ENCODE data around the gene KRT34. TPM values are rescaled to one million over a fixed set of nuclear protein-coding genes. Genes with fewer than 3 reads are reported as not detected.
A peak's percentile ranks its signal among the peaks of the same experiment; 100 is the strongest.

KRT34 gene
- total RNA-seq, 4 donors from 2014 or later: not detected

- TF ChIP-seq, protein P1, sequence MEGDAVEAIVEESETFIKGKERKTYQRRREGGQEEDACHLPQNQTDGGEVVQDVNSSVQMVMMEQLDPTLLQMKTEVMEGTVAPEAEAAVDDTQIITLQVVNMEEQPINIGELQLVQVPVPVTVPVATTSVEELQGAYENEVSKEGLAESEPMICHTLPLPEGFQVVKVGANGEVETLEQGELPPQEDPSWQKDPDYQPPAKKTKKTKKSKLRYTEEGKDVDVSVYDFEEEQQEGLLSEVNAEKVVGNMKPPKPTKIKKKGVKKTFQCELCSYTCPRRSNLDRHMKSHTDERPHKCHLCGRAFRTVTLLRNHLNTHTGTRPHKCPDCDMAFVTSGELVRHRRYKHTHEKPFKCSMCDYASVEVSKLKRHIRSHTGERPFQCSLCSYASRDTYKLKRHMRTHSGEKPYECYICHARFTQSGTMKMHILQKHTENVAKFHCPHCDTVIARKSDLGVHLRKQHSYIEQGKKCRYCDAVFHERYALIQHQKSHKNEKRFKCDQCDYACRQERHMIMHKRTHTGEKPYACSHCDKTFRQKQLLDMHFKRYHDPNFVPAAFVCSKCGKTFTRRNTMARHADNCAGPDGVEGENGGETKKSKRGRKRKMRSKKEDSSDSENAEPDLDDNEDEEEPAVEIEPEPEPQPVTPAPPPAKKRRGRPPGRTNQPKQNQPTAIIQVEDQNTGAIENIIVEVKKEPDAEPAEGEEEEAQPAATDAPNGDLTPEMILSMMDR (IDR thresholded peaks at IDR 0.05): no peak
- no peak for TF ChIP-seq POLR2A (IDR thresholded peaks at IDR 0.05)
- Histone ChIP-seq H3K27ac (no peak overlapping the region), H3K9me3 (no peaks in the 10 kb centered on the region), H3K4me1 (no peaks in the 10 kb centered on the region), H3K27me3 (no peaks in the 10 kb centered on the region), H3K4me3 (no peak overlapping the region), H3K36me3 (no peaks in the 10 kb centered on the region)
- DNase-seq: no peak
Measured at GRCh38 chr17:41421116-41421515, 39.0 kb upstream of the KRT34 start.

DNA sequence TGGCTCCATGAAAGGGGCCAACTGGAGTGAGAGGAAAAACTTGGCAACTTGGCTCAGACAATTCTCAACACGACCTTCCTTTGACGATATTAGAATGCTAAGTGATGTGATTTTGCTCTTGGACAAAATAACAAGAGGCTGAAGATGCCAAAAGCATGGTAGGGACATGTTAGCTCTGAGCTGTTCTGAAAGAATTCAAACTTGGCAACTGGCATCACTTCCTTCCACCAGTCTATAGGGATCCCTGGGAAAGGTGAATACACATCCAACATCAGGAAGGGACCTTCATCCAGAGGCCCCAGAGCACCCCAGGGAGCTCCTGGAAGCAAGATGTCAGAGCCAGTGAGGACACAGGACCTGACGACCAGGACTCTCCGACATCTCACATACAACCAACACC lies 38.0 kb upstream of the KRT34 start:
- no peaks in the 10 kb centered on the region for H3K4me1 ChIP-seq
- H3K4me3 ChIP-seq: no peak overlapping the region
- H3K36me3 ChIP-seq: no peaks in the 10 kb centered on the region
- TF ChIP-seq POLR2A (IDR thresholded peaks at IDR 0.05): no peak
- TF ChIP-seq, protein P1 (IDR thresholded peaks at IDR 0.05): no peak
- H3K27ac ChIP-seq: no peak overlapping the region
- no peaks in the 10 kb centered on the region for H3K27me3 ChIP-seq
- no peaks in the 10 kb centered on the region for H3K9me3 ChIP-seq
- DNase-seq: no peak

DNA sequence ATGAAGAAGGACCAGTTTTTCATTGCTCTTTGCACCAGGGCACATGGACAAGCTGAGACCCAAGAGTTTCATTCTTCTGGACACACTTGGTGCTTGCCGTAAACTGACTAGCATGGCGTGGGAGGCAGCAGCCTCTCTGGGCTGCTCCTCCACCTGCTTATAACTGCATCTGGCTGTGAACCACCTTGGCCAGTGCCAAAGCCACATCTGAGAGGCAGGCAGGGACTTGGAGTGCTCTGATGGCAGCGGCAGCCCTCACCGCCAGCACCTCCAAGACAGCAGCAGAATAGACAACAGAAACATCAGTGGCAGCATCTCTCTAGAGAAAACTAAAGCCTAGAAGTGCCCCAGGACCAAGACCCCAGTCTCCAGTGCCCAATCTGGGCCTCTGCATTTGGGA lies 37.6 kb upstream of the KRT34 start:
- TF ChIP-seq, protein P1 (IDR thresholded peaks at IDR 0.05): no peak
- no peak for TF ChIP-seq POLR2A (IDR thresholded peaks at IDR 0.05)
- H3K9me3 ChIP-seq: no peaks in the 10 kb centered on the region
- H3K4me1 ChIP-seq: no peaks in the 10 kb centered on the region
- no peak for DNase-seq
- H3K4me3 ChIP-seq: no peak overlapping the region
- H3K27ac ChIP-seq: no peak overlapping the region
- no peaks in the 10 kb centered on the region for H3K36me3 ChIP-seq
- no peaks in the 10 kb centered on the region for H3K27me3 ChIP-seq

DNA sequence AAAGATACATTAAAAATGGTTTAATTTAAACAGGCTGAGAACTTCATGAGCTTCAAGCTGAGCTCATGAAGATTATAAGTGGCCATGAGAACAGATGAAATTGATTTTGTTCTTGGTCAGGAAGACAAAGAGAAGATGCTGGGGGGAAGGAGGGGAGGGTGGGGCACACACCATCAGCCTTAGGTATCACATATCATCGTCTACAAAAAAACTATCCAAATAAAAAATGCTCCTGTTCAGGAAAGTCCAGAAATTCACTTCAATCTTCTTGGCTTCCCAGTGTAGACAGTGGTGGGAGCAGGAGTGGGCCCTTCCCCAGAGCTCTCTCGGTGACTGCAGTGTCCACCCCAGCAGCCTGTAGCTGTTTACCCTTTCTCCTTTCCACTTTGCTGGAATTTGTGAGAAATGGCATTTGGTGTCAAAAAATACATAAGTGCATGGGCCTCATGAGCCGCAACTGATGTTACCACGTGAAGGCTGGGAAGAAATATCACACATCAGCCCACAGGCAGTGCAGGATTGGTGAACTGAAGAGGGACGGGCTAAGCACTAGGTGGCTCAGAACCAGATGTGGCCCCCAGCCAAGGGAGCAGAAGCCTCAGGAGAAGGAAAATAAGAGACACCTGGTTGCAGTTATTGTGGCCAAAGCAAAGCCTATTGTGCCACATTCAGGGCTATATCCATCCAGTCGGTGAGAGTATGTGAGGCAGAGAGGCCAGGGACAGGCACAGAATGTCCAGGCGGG lies 36.2 kb upstream of the KRT34 start:
- no peak for TF ChIP-seq POLR2A (IDR thresholded peaks at IDR 0.05)
- TF ChIP-seq, protein P1 (IDR thresholded peaks at IDR 0.05): no peak
- H3K36me3 ChIP-seq: no peaks in the 10 kb centered on the region
- no peaks in the 10 kb centered on the region for H3K4me1 ChIP-seq
- no peak overlapping the region for H3K27ac ChIP-seq
- H3K9me3 ChIP-seq: no peaks in the 10 kb centered on the region
- no peak overlapping the region for H3K4me3 ChIP-seq
- no peaks in the 10 kb centered on the region for H3K27me3 ChIP-seq
- no peak for DNase-seq

DNA sequence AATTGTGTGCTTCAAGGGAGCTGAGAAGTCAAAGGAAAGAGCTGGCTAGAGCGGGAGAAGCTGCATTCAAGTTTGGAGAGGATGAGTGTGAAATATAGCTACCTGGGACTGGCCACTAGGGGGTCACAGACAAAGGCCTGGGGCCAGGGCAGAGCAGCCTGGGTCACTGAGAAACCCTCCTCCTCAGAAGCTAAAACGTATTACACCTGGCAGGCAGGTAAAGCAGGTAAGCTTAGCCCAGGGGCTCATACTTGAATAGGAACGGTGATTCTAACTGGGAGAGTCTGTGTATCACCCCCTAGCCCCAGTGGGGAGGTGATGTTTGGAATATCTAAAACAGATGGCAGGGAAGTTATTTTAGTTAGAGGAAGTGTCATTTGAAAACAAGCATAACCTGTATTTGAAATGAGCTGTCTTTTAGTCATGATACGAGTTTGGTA lies 35.5 kb upstream of the KRT34 start:
- no peak for TF ChIP-seq POLR2A (IDR thresholded peaks at IDR 0.05)
- TF ChIP-seq, protein P1 (IDR thresholded peaks at IDR 0.05): peak in 4 of 6 experiments; percentile 15 to 35 (median 26)
- no peak for DNase-seq
- Histone ChIP-seq H3K36me3 (no peaks in the 10 kb centered on the region), H3K9me3 (no peaks in the 10 kb centered on the region), H3K4me3 (no peak overlapping the region), H3K27me3 (no peaks in the 10 kb centered on the region), H3K4me1 (no peaks in the 10 kb centered on the region), H3K27ac (no peak overlapping the region)
